Transverse colon (tissue), 4 donors: ENCODE data around the gene FUT9. TPM values are rescaled to one million over a fixed set of nuclear protein-coding genes. Genes with fewer than 3 reads are reported as not detected.

Experiments used
- DNase-seq: peaks from one replicate; pipeline ENCODE4 v3.0.0-alpha.2; 2019
- H3K27ac ChIP-seq, 4 donors: fragments of 200-600 bp; sonication (generic); 2 replicates each; pipeline ENCODE4 v1.5.1; 2016 to 2018; ENCODE audit warnings: inconsistent platforms in 4 of 4
- H3K27me3 ChIP-seq: fragments of 200-600 bp; sonication (generic); 2 replicates; pipeline ENCODE4 v1.5.1; 2017; ENCODE audit warnings: inconsistent platforms
- H3K36me3 ChIP-seq, 4 donors: fragments of 200-600 bp; sonication (generic); 2 replicates each; pipeline ENCODE4 v1.5.1; 2017 to 2019; ENCODE audit warnings: inconsistent platforms in 4 of 4
- H3K4me1 ChIP-seq, 4 donors: fragments of 200-600 bp; sonication (generic); 2 replicates each; pipeline ENCODE4 v1.5.1; 2017 to 2020; ENCODE audit warnings: inconsistent platforms in 4 of 4
- H3K4me3 ChIP-seq, 4 donors: fragments of 200-600 bp; sonication (generic); 1 replicate in 1 of 4; 2 replicates in 3 of 4; pipeline versions ENCODE4 v1.5.1 to v1.6.1; 2017 to 2019; ENCODE audit warnings: inconsistent platforms in 4 of 4
- H3K9me3 ChIP-seq, 2 donors: fragments of 200-600 bp; sonication (generic); 2 replicates each; pipeline ENCODE4 v1.5.1; 2017 to 2019; ENCODE audit warnings: inconsistent platforms in 2 of 2
- EP300 ChIP-seq: sonication (generic); formaldehyde crosslinking; IDR thresholded peaks from one replicate; pipeline ENCODE4 v1.6.1; 2017; ENCODE audit warnings: antibody characterized with exemption, low read depth
- POLR2A ChIP-seq: fragments of 450-650 bp; IDR thresholded peaks from one replicate; pipeline ENCODE4 v1.6.1; 2016; ENCODE audit warnings: antibody characterized with exemption, mild to moderate bottlenecking, moderate library complexity
- POLR2AphosphoS5 ChIP-seq, 3 donors: sonication (generic); formaldehyde crosslinking; IDR thresholded peaks; one replicate each; pipeline ENCODE4 v1.6.1; 2016; ENCODE audit warnings: antibody characterized with exemption in 3 of 3
- WGBS, 2 donors: methylation state at CpG; one replicate each; pipeline ENCODE4 v1.1.5; 2018; ENCODE audit warnings: low coverage in 1 of 2; 5-methylcytosine and 5-hydroxymethylcytosine counted together
- in situ Hi-C, 4 donors: fragments of 200-750 bp; cut with MboI; loops; one replicate each; pipeline versions ENCODE4 v1.15.0 to v1.15.1; 2017; ENCODE audit warnings: low sequenced_read_pairs in 3 of 4, low pct_ligation_motif_present in 1 of 4, low pct_unique_long_range_greater_than_20kb in 1 of 4
- intact Hi-C: fragments of 100-400 bp; cut with DNase I; formaldehyde crosslinking; loops from one replicate; pipeline ENCODE4 v1.15.1; 2023; ENCODE audit warnings: low total_unique reads
- total RNA-seq, 4 donors: library from RNA; depleted of rRNA; stranded (reverse); fragments of >200 nt; gene quantifications; one replicate each; pipeline ENCODE4 v1.1.0, GENCODE V29; 2016
- TF ChIP-seq, protein P1 (sequence below), 5 experiments: fragments of 200-600 bp in 3 of 5; fragments of 450-650 bp in 2 of 5; sonication (generic) in 3 of 5; IDR thresholded peaks; 1 replicate in 2 of 5; 2 replicates in 3 of 5; pipeline ENCODE4 v1.5.1; 2016 to 2017; ENCODE audit warnings: antibody characterized with exemption in 5 of 5, inconsistent platforms in 3 of 5, mild to moderate bottlenecking in 2 of 5, moderate library complexity in 1 of 5

Gene FUT9
- total RNA-seq, 4 donors from 2014 or later, result under 0.01 TPM; not detected in 3

DNA sequence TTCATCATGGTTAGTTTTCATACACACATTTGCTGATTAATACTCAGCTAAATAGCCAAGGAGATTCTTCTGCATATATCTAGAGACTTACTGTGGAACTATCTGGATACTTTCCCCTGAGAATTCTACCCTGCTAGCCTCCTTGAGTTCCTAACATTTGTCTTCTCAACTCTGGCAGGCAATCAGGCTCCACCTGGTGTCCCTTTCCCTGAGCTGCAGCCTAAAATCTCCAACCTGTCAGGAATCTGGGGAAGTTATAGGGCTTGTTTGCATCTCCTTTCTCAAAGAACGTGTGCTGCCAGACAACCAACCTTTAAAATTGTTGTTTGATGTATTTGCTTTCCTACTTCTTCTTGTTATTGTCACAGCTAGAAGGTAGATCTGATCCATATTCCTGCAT lies 73.4 kb downstream of the FUT9 start:
- Histone ChIP-seq H3K36me3 (no peaks in the 10 kb centered on the region), H3K27me3 (no peaks in the 10 kb centered on the region), H3K4me1 (no peaks in the 10 kb centered on the region), H3K27ac (no peak overlapping the region), H3K4me3 (no peak overlapping the region), H3K9me3 (peaks cover 0 to 4% of the 10 kb centered on the region in 2 donors)
- TF ChIP-seq POLR2AphosphoS5 (IDR thresholded peaks at IDR 0.05) (no peak), POLR2A (no peak), EP300 (no peak)
- TF ChIP-seq, protein P1, sequence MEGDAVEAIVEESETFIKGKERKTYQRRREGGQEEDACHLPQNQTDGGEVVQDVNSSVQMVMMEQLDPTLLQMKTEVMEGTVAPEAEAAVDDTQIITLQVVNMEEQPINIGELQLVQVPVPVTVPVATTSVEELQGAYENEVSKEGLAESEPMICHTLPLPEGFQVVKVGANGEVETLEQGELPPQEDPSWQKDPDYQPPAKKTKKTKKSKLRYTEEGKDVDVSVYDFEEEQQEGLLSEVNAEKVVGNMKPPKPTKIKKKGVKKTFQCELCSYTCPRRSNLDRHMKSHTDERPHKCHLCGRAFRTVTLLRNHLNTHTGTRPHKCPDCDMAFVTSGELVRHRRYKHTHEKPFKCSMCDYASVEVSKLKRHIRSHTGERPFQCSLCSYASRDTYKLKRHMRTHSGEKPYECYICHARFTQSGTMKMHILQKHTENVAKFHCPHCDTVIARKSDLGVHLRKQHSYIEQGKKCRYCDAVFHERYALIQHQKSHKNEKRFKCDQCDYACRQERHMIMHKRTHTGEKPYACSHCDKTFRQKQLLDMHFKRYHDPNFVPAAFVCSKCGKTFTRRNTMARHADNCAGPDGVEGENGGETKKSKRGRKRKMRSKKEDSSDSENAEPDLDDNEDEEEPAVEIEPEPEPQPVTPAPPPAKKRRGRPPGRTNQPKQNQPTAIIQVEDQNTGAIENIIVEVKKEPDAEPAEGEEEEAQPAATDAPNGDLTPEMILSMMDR (IDR thresholded peaks at IDR 0.05), result no peak
- WGBS, 2 donors, result 42% methylated on average over 1 of the region's 1 CpG; no CpG with 5 or more reads in 1 of the 2 donors
- intact Hi-C loops (no loop called here), in situ Hi-C loops (no loop called here)
- no peak for DNase-seq

DNA sequence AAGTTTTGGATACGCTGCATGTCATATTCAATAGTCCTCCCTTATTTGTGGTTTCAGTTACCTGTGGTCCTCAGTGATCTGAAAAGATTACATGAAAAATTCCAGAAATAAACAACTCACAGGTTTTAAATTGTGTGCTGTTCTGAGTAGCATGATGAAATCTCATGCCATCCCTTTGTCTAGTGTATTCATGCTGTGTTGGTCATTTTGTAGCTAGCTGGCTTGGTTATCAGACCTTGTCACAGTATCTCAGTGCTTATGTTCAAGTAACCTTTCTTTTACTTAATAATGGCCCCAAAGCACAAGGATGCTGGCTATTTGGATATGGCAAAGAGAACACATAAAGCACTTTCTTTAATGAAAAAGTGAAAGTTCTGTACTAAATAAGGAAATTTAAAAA lies 78.3 kb downstream of the FUT9 start:
- Histone ChIP-seq H3K27ac (no peak overlapping the region), H3K9me3 (no peaks in the 10 kb centered on the region), H3K36me3 (no peaks in the 10 kb centered on the region), H3K27me3 (no peaks in the 10 kb centered on the region), H3K4me1 (no peaks in the 10 kb centered on the region), H3K4me3 (no peak overlapping the region)
- intact Hi-C loops, result no loop called here
- DNase-seq, result no peak
- 73 to 95% methylated on average over 1 of the region's 1 CpG for WGBS, 2 donors
- in situ Hi-C loops, result no loop called here
- TF ChIP-seq EP300 (no peak), POLR2AphosphoS5 (IDR thresholded peaks at IDR 0.05) (no peak), POLR2A (no peak)
- TF ChIP-seq, protein P1 (IDR thresholded peaks at IDR 0.05), result no peak

DNA sequence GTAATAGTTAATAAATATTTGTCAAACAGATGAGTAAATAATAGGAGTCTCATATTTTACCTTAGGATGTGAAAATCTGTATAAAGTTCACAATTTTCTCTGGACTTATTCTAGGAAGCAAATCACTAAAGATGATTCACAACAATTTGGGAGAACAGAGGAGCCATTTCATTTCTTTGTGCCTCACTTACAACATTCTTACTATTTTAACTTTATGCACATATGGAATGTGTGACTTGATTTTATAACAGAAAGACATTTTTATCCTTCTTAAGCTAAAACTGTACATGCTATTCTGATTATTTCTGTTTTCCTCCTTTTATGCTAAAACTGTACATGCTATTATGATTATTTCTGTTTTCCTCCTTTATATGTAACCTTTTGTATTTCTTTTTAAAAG lies 83.3 kb downstream of the FUT9 start:
- TF ChIP-seq, protein P1 (IDR thresholded peaks at IDR 0.05), result no peak
- TF ChIP-seq POLR2A (no peak), EP300 (no peak), POLR2AphosphoS5 (IDR thresholded peaks at IDR 0.05) (no peak)

DNA sequence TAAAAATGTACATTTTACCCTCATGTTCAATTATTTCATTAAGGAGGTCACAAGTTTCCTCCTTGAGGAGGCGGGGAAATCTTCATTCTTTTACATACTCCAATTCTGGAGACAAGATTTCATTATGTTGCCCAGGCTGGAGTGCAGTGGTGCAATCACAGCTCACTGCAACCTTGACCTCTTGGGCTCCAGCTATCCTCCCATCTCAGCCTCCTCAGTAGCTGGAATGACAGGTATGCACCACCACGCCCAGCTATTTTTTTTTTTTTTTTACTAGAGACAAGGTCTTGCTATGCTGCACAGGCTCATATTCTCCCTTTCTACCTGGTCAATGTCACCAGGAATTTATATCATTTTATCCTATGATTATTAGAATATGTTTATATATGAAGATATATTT lies 85.8 kb downstream of the FUT9 start:
- Histone ChIP-seq H3K4me1 (no peaks in the 10 kb centered on the region), H3K4me3 (no peak overlapping the region), H3K9me3 (no peaks in the 10 kb centered on the region), H3K27ac (no peak overlapping the region), H3K27me3 (no peaks in the 10 kb centered on the region), H3K36me3 (no peaks in the 10 kb centered on the region)
- WGBS, 2 donors, result 75% methylated on average over 2 of the region's 2 CpGs
- DNase-seq, result no peak
- intact Hi-C loops, result no loop called here
- in situ Hi-C loops, result no loop called here
- TF ChIP-seq EP300, result no peak
- TF ChIP-seq, protein P1 (IDR thresholded peaks at IDR 0.05), result no peak
- TF ChIP-seq POLR2AphosphoS5 (IDR thresholded peaks at IDR 0.05), result no peak
- no peak for TF ChIP-seq POLR2A

More for the DNA sequence above, 83.3 kb downstream of the FUT9 start:
- H3K27me3 ChIP-seq, result no peaks in the 10 kb centered on the region
- H3K27ac ChIP-seq, result no peak overlapping the region
- H3K9me3 ChIP-seq, result no peaks in the 10 kb centered on the region
- in situ Hi-C loops (no loop called here), intact Hi-C loops (no loop called here)
- H3K36me3 ChIP-seq, result no peaks in the 10 kb centered on the region
- H3K4me3 ChIP-seq, result no peak overlapping the region
- DNase-seq, result no peak
- no peaks in the 10 kb centered on the region for H3K4me1 ChIP-seq
